Neural cell (in vitro differentiated cells): ENCODE measurements around the gene CRACR2B. TPM values are rescaled to one million over a fixed set of nuclear protein-coding genes. Genes with fewer than 3 reads are reported as not detected.

Experiments used
- H2AFZ ChIP-seq: fragments of 200-600, 300-800 bp; sonication (generic), shearing (Covaris generic); 2 replicates; pipeline ENCODE4 v1.6.0; 2014; ENCODE audit warnings: low read depth, mild to moderate bottlenecking, antibody characterized with exemption, low read length, moderate library complexity
- H3F3A ChIP-seq: fragments of 200-600 bp; shearing (Covaris generic); 2 replicates; pipeline ENCODE4 v1.6.1; 2016; ENCODE audit warnings: mild to moderate bottlenecking, moderate library complexity, mixed read lengths, antibody characterized with exemption, low read length; ENCODE audit not compliant: insufficient read depth, poor library complexity, severe bottlenecking
- H3K27ac ChIP-seq: fragments of 200-600, 300-800 bp; sonication (generic), shearing (Covaris generic); 2 replicates; pipeline ENCODE4 v1.5.1; 2014; ENCODE audit warnings: mild to moderate bottlenecking, low read length, moderate library complexity
- H3K27me3 ChIP-seq: fragments of 300-800, 200-600 bp; sonication (generic), shearing (Covaris generic); 2 replicates; pipeline ENCODE4 v1.6.0; 2014; ENCODE audit warnings: mild to moderate bottlenecking, low read depth, low read length, moderate library complexity; ENCODE audit not compliant: insufficient read depth
- H3K36me3 ChIP-seq: fragments of 300-800, 200-600 bp; sonication (generic), shearing (Covaris generic); 2 replicates; pipeline ENCODE4 v1.5.1; 2014; ENCODE audit warnings: mild to moderate bottlenecking, antibody characterized with exemption, low read length, moderate library complexity; ENCODE audit not compliant: insufficient read depth
- H3K4me2 ChIP-seq: fragments of 300-800, 200-600 bp; sonication (generic), shearing (Covaris generic); 2 replicates; pipeline ENCODE4 v1.6.0; 2014; ENCODE audit warnings: mild to moderate bottlenecking, low read length
- H3K4me3 ChIP-seq: fragments of 300-800, 200-600 bp; sonication (generic), shearing (Covaris generic); 2 replicates; pipeline ENCODE4 v1.5.1; 2014; ENCODE audit warnings: mild to moderate bottlenecking, low read length, moderate library complexity
- H3K79me2 ChIP-seq: fragments of 200-600 bp; shearing (Covaris generic); replicated peaks from 2 replicates; pipeline ENCODE4 v1.6.0; 2014; ENCODE audit warnings: mild to moderate bottlenecking, low read length, moderate library complexity; ENCODE audit not compliant: insufficient read depth
- H3K9ac ChIP-seq: fragments of 300-800, 200-600 bp; sonication (generic), shearing (Covaris generic); 2 replicates; pipeline ENCODE4 v1.6.1; 2016; ENCODE audit warnings: mild to moderate bottlenecking, low read length, mixed read lengths
- H3K9me2 ChIP-seq: fragments of 200-600 bp; shearing (Covaris generic); 2 replicates; pipeline ENCODE4 v1.6.1; 2016; ENCODE audit warnings: mild to moderate bottlenecking, low read length, mixed read lengths; ENCODE audit not compliant: insufficient read depth
- H3K9me3 ChIP-seq: fragments of 200-600, 300-800 bp; sonication (generic), shearing (Covaris generic); 2 replicates; pipeline ENCODE4 v1.6.1; 2016; ENCODE audit warnings: mild to moderate bottlenecking, mixed run types, low read length, moderate library complexity, mixed read lengths
- H4K20me1 ChIP-seq: fragments of 200-600 bp; shearing (Covaris generic); 2 replicates; pipeline ENCODE4 v1.6.1; 2016; ENCODE audit warnings: mild to moderate bottlenecking, mixed run types; ENCODE audit not compliant: insufficient read depth
- CTCF ChIP-seq: fragments of 450-650 bp; IDR thresholded peaks from 2 replicates; pipeline ENCODE4 v1.5.1; 2014; ENCODE audit warnings: antibody characterized with exemption, mild to moderate bottlenecking, moderate library complexity; ENCODE audit not compliant: poor library complexity, severe bottlenecking
- EP300 ChIP-seq: fragments of 450-650 bp; conservative IDR thresholded peaks from 2 replicates; pipeline ENCODE4 v1.6.1; 2014; ENCODE audit warnings: antibody characterized with exemption, mild to moderate bottlenecking, moderate library complexity; ENCODE audit not compliant: poor library complexity, severe bottlenecking
- EZH2 ChIP-seq: fragments of 200-600, 300-800 bp; shearing (Covaris generic), sonication (generic); IDR thresholded peaks from 2 replicates; pipeline ENCODE4 v1.6.1; 2014; ENCODE audit warnings: antibody characterized with exemption, low read length, borderline replicate concordance, mild to moderate bottlenecking; ENCODE audit not compliant: insufficient read depth, poor library complexity, severe bottlenecking
- MXI1 ChIP-seq: fragments of 450-650 bp; conservative IDR thresholded peaks from 2 replicates; pipeline ENCODE4 v1.6.1; 2014; ENCODE audit warnings: antibody characterized with exemption, mild to moderate bottlenecking; ENCODE audit not compliant: poor library complexity, severe bottlenecking
- POLR2AphosphoS5 ChIP-seq: IDR thresholded peaks from 2 replicates; pipeline ENCODE4 v1.6.1; 2012
- RAD21 ChIP-seq: fragments of 450-650 bp; conservative IDR thresholded peaks from 2 replicates; pipeline ENCODE4 v1.6.1; 2014; ENCODE audit warnings: antibody characterized with exemption, mild to moderate bottlenecking, moderate library complexity
- REST ChIP-seq: IDR thresholded peaks from 2 replicates; pipeline ENCODE4 v1.6.1; 2012; ENCODE audit warnings: borderline replicate concordance
- SMC3 ChIP-seq: fragments of 450-650 bp; conservative IDR thresholded peaks from 2 replicates; pipeline ENCODE4 v1.6.1; 2014; ENCODE audit warnings: antibody characterized with exemption, mild to moderate bottlenecking, moderate library complexity; ENCODE audit not compliant: poor library complexity
- TAF1 ChIP-seq: IDR thresholded peaks from 2 replicates; pipeline ENCODE4 v1.6.1; 2012; ENCODE audit warnings: low read depth
- polyA plus RNA-seq: library from polyadenylated mRNA; depleted of rRNA; stranded (reverse); fragments of >200 nt; gene quantifications from 2 replicates; pipeline ENCODE4 v1.2.3, GENCODE V29; 2014

The CRACR2B gene
- polyA plus RNA-seq, 1 donor from 2014 or later, result 1.2 TPM

- H3K27ac ChIP-seq, result no peak overlapping the region
- no peaks in the 10 kb centered on the region for H3K36me3 ChIP-seq
- no peaks in the 10 kb centered on the region for H3F3A ChIP-seq
These were observed 34.8 kb upstream of the CRACR2B start for GRCh38 chr11:792873-793272.

GRCh38 chr11:793556-793955, 34.2 kb upstream of the CRACR2B start:
- Histone ChIP-seq H3K27ac (no peak overlapping the region), H3F3A (no peaks in the 10 kb centered on the region), H3K4me2 (no peak overlapping the region), H2AFZ (no peak overlapping the region), H3K9me3 (no peaks in the 10 kb centered on the region), H3K9me2 (no peaks in the 10 kb centered on the region), H3K79me2 (peaks cover 18% of the 10 kb centered on the region), H4K20me1 (no peaks in the 10 kb centered on the region), H3K27me3 (no peaks in the 10 kb centered on the region), H3K4me3 (no peak overlapping the region), H3K36me3 (no peaks in the 10 kb centered on the region), H3K9ac (no peak overlapping the region)
- TF ChIP-seq REST, result no peak
- no peak for TF ChIP-seq EP300
- TF ChIP-seq CTCF, result no peak
- TF ChIP-seq MXI1, result no peak
- TF ChIP-seq POLR2AphosphoS5, result no peak
- no peak for TF ChIP-seq EZH2
- TF ChIP-seq TAF1, result no peak

More at GRCh38 chr11:792873-793272, 34.8 kb upstream of the CRACR2B start:
- Histone ChIP-seq H3K9me3 (no peaks in the 10 kb centered on the region), H2AFZ (no peak overlapping the region), H3K4me3 (no peak overlapping the region), H3K79me2 (peaks cover 19% of the 10 kb centered on the region), H3K9me2 (no peaks in the 10 kb centered on the region), H3K9ac (no peak overlapping the region), H3K4me2 (no peak overlapping the region), H3K27me3 (no peaks in the 10 kb centered on the region), H4K20me1 (no peaks in the 10 kb centered on the region)
- no peak for TF ChIP-seq MXI1
- no peak for TF ChIP-seq EZH2
- TF ChIP-seq RAD21, result no peak
- TF ChIP-seq SMC3, result no peak
- no peak for TF ChIP-seq CTCF
- TF ChIP-seq REST, result no peak
- TF ChIP-seq TAF1, result no peak
- no peak for TF ChIP-seq EP300
- no peak for TF ChIP-seq POLR2AphosphoS5
